ACHN (cell line): ENCODE results near the gene GADD45G.

ENCODE experiments used
- DNase-seq: peaks from one replicate; pipeline ENCODE4 v3.0.0-alpha.2; 2015
- in situ Hi-C: cut with HindIII; loops from 2 replicates; pipeline ENCODE4 v1.10.0; 2017; ENCODE audit warnings: low sequenced_read_pairs, low pct_ligation_motif_present, low pct_unique_long_range_greater_than_20kb

GADD45G gene

GRCh38 chr9:89639367-89639795 is 34.6 kb downstream of the GADD45G start:
- DNase-seq, result no peak
- in situ Hi-C loops, result no loop called here

GRCh38 chr9:89639961-89640360 is 35.1 kb downstream of the GADD45G start:
- in situ Hi-C loops, result no loop called here
- DNase-seq, result no peak

GRCh38 chr9:89640361-89640760 is 35.5 kb downstream of the GADD45G start:
- no peak for DNase-seq
- in situ Hi-C loops, result no loop called here

GRCh38 chr9:89640801-89641200 is 36.0 kb downstream of the GADD45G start:
- no peak for DNase-seq
- in situ Hi-C loops, result no loop called here

- DNase-seq, result no peak
- in situ Hi-C loops, result no loop called here
Observed at GRCh38 chr9:89641980-89642379, 37.2 kb downstream of the GADD45G start.

GRCh38 chr9:89642789-89643188 is 38.0 kb downstream of the GADD45G start:
- no peak for DNase-seq
- in situ Hi-C loops, result no loop called here

- in situ Hi-C loops, result no loop called here
- DNase-seq, result no peak
Observed at GRCh38 chr9:89646189-89646939, 41.6 kb downstream of the GADD45G start.

GRCh38 chr9:89647366-89648128 is 42.7 kb downstream of the GADD45G start:
- no peak for DNase-seq
- in situ Hi-C loops, result no loop called here

- DNase-seq, result no peak
- in situ Hi-C loops, result no loop called here
Observed at GRCh38 chr9:89648247-89649000, 43.6 kb downstream of the GADD45G start.

- in situ Hi-C loops, result no loop called here
- DNase-seq, result no peak
Observed at GRCh38 chr9:89649039-89649691, 44.4 kb downstream of the GADD45G start.

GRCh38 chr9:89654025-89654662 is 49.3 kb downstream of the GADD45G start:
- no peak for DNase-seq
- in situ Hi-C loops, result no loop called here

GRCh38 chr9:89655056-89655989 is 50.5 kb downstream of the GADD45G start:
- in situ Hi-C loops, result no loop called here
- DNase-seq, result no peak
